ENCODE data around the gene LUC7L3. TPM values are rescaled to one million over a fixed set of nuclear protein-coding genes. Genes with fewer than 3 reads are reported as not detected.

The LUC7L3 gene
- polyA plus RNA-seq, 2 of the 4 experiments (the other 2 are of a cell fraction) = 209 to 211 TPM

- DNase-seq (ENCODE audit: low read depth in 1 of 2, low spot score in 1 of 2) (no peak), ATAC-seq (no peak), FAIRE-seq (no peak)
- WGBS (ENCODE audit: missing lambda C conversion rate) = 50% methylated on average over 2 of the region's 2 CpGs
- Histone ChIP-seq H3K9me3 (no peaks in the 10 kb centered on the region), H3K4me1 (peaks cover 8% of the 10 kb centered on the region), H3K4me2 (no peak overlapping the region), H3K4me3 (no peak overlapping the region), H3K27ac (no peak overlapping the region)
- POLR2A ChIA-PET = interaction anchor here (1.4 kb wide), 1 partner anchor 35 kb away, joined by 4 read pairs; the partner anchor contains the start of gene LUC7L3
- TF ChIP-seq CHD4 (IDR thresholded peaks at IDR 0.05; ENCODE audit: borderline replicate concordance) = no peak
- no peak for TF ChIP-seq PBX3 (IDR thresholded peaks at IDR 0.05)
- TF ChIP-seq NFE2L2 (conservative IDR thresholded peaks at IDR 0.05; ENCODE audit: low read length) = no peak
- no peak for TF ChIP-seq ZC3H11A (IDR thresholded peaks at IDR 0.05)
- TF ChIP-seq KDM1A (IDR thresholded peaks at IDR 0.05; ENCODE audit: low read depth) = no peak
- no peak for TF ChIP-seq SREBF2 (IDR thresholded peaks at IDR 0.05)
- no peak for TF ChIP-seq HDAC2 (IDR thresholded peaks at IDR 0.05)
- no peak for TF ChIP-seq KDM5A (IDR thresholded peaks at IDR 0.05)
- no peak for TF ChIP-seq FOSL2 (IDR thresholded peaks at IDR 0.05)
- no peak for TF ChIP-seq FOSL2 (CRISPR knock-in tag; IDR thresholded peaks at IDR 0.05)
- no peak for TF ChIP-seq ZFP36 (IDR thresholded peaks at IDR 0.05; ENCODE audit: borderline replicate concordance, partially characterized antibody)
- TF ChIP-seq USF2 (IDR thresholded peaks at IDR 0.05) = no peak
- TF ChIP-seq BCL3 (IDR thresholded peaks at IDR 0.05) = no peak
- CTCF ChIA-PET = interaction anchor here (1.7 kb wide), 1 partner anchor 28 kb away, joined by 6 read pairs; no protein-coding TSS in a partner anchor
Measured at GRCh38 chr17:50754521-50754920, 35.1 kb downstream of the LUC7L3 start.

- CTCF ChIA-PET = interaction anchor here (0.7 to 1.6 kb wide), 5 partner anchors 18 to 181 kb away, joined by 3 to 9 read pairs (median 3); no protein-coding TSS in a partner anchor
- Histone ChIP-seq H3K9me3 (no peaks in the 10 kb centered on the region), H3K4me2 (no peak overlapping the region), H3K4me1 (peaks cover 19% of the 10 kb centered on the region), H3K4me3 (no peak overlapping the region), H3K27ac (no peak overlapping the region)
- ATAC-seq (peak in 1 of 2 experiments; percentile 6; a peak in 2 of 6 replicates), DNase-seq (ENCODE audit: low read depth in 1 of 2, low spot score in 1 of 2) (no peak), FAIRE-seq (no peak)
- 77% methylated on average over 5 of the region's 5 CpGs for WGBS (ENCODE audit: missing lambda C conversion rate)
- POLR2A ChIA-PET = interaction anchor here (0.5 to 1.0 kb wide), 2 partner anchors 10 to 39 kb away, joined by 3 read pairs; partner anchors contain the start of gene LUC7L3
- TF ChIP-seq MAFK (IDR thresholded peaks at IDR 0.05; ENCODE audit: partially characterized antibody) (peak; percentile 33), HOXB13 (CRISPR knock-in tag; IDR thresholded peaks at IDR 0.05; ENCODE audit: low read depth) (no peak), CEBPB (IDR thresholded peaks at IDR 0.05) (no peak), ELK1 (IDR thresholded peaks at IDR 0.05; ENCODE audit: low read depth, low read length) (no peak)
Measured at GRCh38 chr17:50758524-50758923, 39.1 kb downstream of the LUC7L3 start.

- DNase-seq (ENCODE audit: low read depth in 1 of 2, low spot score in 1 of 2) (no peak), ATAC-seq (peak; percentile 7 to 23; a peak in 4 of 6 replicates), FAIRE-seq (no peak)
- Histone ChIP-seq H3K4me2 (no peak overlapping the region), H3K4me3 (no peak overlapping the region), H3K4me1 (peaks cover 23% of the 10 kb centered on the region), H3K27ac (no peak overlapping the region), H3K9me3 (no peaks in the 10 kb centered on the region)
- CTCF ChIA-PET = interaction anchor here (0.7 to 1.6 kb wide), 5 partner anchors 18 to 181 kb away, joined by 3 to 9 read pairs (median 3); no protein-coding TSS in a partner anchor
- TF ChIP-seq KDM5A (IDR thresholded peaks at IDR 0.05) = no peak
- TF ChIP-seq HOXB13 (CRISPR knock-in tag; IDR thresholded peaks at IDR 0.05; ENCODE audit: low read depth) = no peak
- TF ChIP-seq POLR2A (IDR thresholded peaks at IDR 0.05; ENCODE audit: low read length) = no peak
- TF ChIP-seq FOXS1 (CRISPR knock-in tag; IDR thresholded peaks at IDR 0.05) = no peak
- TF ChIP-seq FOSL2 (IDR thresholded peaks at IDR 0.05) = no peak
- no peak for TF ChIP-seq FOSL2 (CRISPR knock-in tag; IDR thresholded peaks at IDR 0.05)
- TF ChIP-seq CTCF (IDR thresholded peaks at IDR 0.05) = no peak
- TF ChIP-seq JUNB (IDR thresholded peaks at IDR 0.05) = no peak
- TF ChIP-seq ZFP36 (IDR thresholded peaks at IDR 0.05; ENCODE audit: borderline replicate concordance, partially characterized antibody) = no peak
- WGBS (ENCODE audit: missing lambda C conversion rate) = 65% methylated on average over 9 of the region's 9 CpGs
- POLR2A ChIA-PET = interaction anchor here (0.5 to 1.0 kb wide), 2 partner anchors 9 to 40 kb away, joined by 3 read pairs; partner anchors contain the start of gene LUC7L3
Measured at GRCh38 chr17:50758989-50759544, 39.7 kb downstream of the LUC7L3 start.
